ENCODE data around the gene TUT4.

The TUT4 gene

GRCh38 chr1:52530563-52531144 is 22.2 kb downstream of the TUT4 start:
- Mint-ChIP-seq H3K27ac (peak overlapping the region; percentile 90), H3K9me3 (peaks cover 7% of the 10 kb centered on the region), H3K36me3 (peaks cover 25% of the 10 kb centered on the region), H3K27me3 (no peaks in the 10 kb centered on the region), H3K4me1 (peaks cover 50% of the 10 kb centered on the region), H3K4me3 (no peak overlapping the region)
- no peak for ATAC-seq

DNA sequence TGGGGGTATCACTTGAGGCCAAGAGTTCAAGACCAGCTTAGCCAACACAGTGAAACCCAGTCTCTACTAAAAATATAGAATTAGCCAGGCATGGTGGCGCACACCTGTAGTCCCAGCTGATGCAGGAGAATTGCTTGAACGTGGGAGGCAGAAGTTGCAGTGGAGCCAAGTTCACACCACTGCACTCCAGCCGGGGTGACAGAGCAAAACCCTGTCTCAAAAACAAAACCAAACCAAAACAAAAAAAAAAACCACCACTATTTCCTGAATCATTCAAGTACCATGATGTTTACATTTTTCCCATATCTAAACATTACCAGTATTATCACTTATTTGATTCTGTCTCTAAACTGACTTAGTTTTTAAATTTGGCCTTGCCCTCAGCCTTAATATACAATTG is 29.5 kb downstream of the TUT4 start:
- Mint-ChIP-seq H3K36me3 (peaks cover 39% of the 10 kb centered on the region), H3K9me3 (no peaks in the 10 kb centered on the region), H3K27ac (no peak overlapping the region), H3K4me1 (peaks cover 18% of the 10 kb centered on the region), H3K4me3 (no peak overlapping the region), H3K27me3 (no peaks in the 10 kb centered on the region)
- ATAC-seq = no peak

- Mint-ChIP-seq H3K36me3 (peaks cover 37% of the 10 kb centered on the region), H3K4me1 (peaks cover 21% of the 10 kb centered on the region), H3K27ac (no peak overlapping the region), H3K27me3 (no peaks in the 10 kb centered on the region), H3K4me3 (no peak overlapping the region), H3K9me3 (no peaks in the 10 kb centered on the region)
- peak; percentile 39 for ATAC-seq
Observed at GRCh38 chr1:52520148-52520547, 32.7 kb downstream of the TUT4 start.

DNA sequence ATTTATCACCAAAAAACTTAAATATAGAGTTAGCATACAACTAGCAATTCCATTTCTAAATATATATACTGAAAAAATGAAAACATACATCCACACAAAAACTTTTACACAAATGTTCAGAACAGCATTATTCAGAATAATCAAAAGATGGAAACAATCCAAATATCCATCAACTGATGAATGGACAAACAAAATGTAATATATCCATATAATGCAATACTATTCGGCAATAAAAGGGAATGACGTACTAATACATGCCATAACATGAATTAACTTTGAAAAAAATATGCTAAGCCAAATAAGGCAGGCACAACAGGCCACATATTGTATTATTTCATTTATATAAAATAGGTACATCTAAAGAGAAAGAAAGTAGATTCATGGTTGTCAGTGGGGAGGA is 33.9 kb downstream of the TUT4 start:
- Mint-ChIP-seq H3K27me3 (no peaks in the 10 kb centered on the region), H3K4me1 (peaks cover 15% of the 10 kb centered on the region), H3K4me3 (no peak overlapping the region), H3K36me3 (peaks cover 37% of the 10 kb centered on the region), H3K9me3 (no peaks in the 10 kb centered on the region), H3K27ac (no peak overlapping the region)
- no peak for ATAC-seq

DNA sequence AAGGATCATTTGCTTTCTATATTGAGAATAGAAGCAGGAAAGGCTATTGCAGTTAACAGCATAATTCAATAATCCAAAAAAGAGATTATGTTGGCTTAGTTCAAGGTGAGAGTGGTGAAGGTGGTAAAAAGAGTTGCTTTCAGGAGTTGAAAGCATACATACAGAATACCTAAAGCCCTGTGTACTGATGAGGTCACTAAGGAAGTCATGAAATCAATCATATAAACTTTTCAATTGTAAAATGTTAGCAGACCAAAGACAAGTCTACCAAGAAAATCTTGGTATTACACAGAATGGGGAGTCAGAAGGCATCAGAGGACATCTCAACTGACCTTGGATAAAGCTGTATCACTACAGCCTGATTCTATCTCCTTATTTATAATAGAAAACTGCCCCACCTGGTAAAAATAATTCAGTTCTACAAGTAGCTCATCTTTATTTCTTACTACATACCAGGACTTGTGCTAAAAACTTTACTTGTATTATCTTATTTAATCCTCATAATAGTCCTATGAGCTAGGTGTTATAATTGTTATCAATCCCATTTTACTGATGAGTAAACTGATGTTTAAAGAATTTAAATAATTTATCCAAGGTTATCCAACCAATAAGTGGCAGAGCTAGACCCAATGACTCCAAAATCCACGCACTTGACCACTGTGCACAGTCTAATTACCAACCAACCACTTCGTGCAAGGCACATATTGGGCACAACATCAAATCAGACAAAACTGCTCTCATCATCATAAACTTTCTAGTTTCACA is 40.9 kb downstream of the TUT4 start:
- no peaks in the 10 kb centered on the region for H3K27me3 Mint-ChIP-seq
- H3K27ac Mint-ChIP-seq = no peak overlapping the region
- H3K4me3 Mint-ChIP-seq = no peak overlapping the region
- no peak for ATAC-seq
- peaks cover 55% of the 10 kb centered on the region for H3K36me3 Mint-ChIP-seq
- no peaks in the 10 kb centered on the region for H3K9me3 Mint-ChIP-seq
- H3K4me1 Mint-ChIP-seq = peaks cover 5% of the 10 kb centered on the region

GRCh38 chr1:52511439-52511838 is 41.5 kb downstream of the TUT4 start:
- no peak overlapping the region for H3K27ac Mint-ChIP-seq
- ATAC-seq = no peak
- peaks cover 55% of the 10 kb centered on the region for H3K36me3 Mint-ChIP-seq
- H3K9me3 Mint-ChIP-seq = no peaks in the 10 kb centered on the region
- H3K4me3 Mint-ChIP-seq = no peak overlapping the region
- no peaks in the 10 kb centered on the region for H3K27me3 Mint-ChIP-seq
- peaks cover 5% of the 10 kb centered on the region for H3K4me1 Mint-ChIP-seq

DNA sequence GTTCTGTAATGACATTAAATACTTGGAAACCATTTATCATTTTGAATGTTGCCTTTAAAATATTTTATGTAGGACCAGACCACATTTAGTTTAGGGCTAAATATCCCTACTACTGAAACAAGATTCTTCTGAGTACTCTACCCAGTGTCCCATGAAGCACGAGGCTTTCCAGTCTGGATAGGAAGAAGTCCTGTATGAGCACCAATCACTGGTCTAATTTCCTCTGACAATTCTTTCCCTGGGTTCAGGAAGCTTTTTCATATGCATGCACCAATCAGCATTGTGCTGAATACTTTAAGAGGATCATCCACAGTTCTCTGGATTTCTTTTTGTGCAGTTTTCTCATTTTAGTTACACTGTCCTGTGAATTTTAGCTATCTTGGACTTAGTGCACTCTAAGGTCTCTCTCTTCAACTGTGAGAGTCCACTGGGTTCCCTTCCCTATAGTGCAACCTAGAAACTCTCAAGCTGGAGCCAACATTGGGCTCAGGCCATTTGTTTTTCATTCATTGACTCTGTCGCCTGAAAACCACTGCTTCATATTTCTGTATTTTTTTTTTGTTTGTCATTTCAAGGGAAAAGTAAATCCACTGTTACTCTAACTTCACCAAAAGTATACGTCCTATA is 45.9 kb downstream of the TUT4 start:
- Mint-ChIP-seq H3K27ac (no peak overlapping the region), H3K36me3 (peaks cover 63% of the 10 kb centered on the region), H3K9me3 (no peaks in the 10 kb centered on the region), H3K4me1 (peaks cover 21% of the 10 kb centered on the region), H3K4me3 (no peak overlapping the region), H3K27me3 (no peaks in the 10 kb centered on the region)
- no peak for ATAC-seq

GRCh38 chr1:52506349-52506748 is 46.5 kb downstream of the TUT4 start:
- no peak for ATAC-seq
- H3K27me3 Mint-ChIP-seq = no peaks in the 10 kb centered on the region
- no peaks in the 10 kb centered on the region for H3K9me3 Mint-ChIP-seq
- no peak overlapping the region for H3K4me3 Mint-ChIP-seq
- no peak overlapping the region for H3K27ac Mint-ChIP-seq
- H3K36me3 Mint-ChIP-seq = peaks cover 64% of the 10 kb centered on the region
- peaks cover 21% of the 10 kb centered on the region for H3K4me1 Mint-ChIP-seq

- Mint-ChIP-seq H3K9me3 (no peaks in the 10 kb centered on the region), H3K27me3 (no peaks in the 10 kb centered on the region), H3K4me3 (no peak overlapping the region), H3K36me3 (peaks cover 66% of the 10 kb centered on the region), H3K27ac (no peak overlapping the region), H3K4me1 (peaks cover 21% of the 10 kb centered on the region)
- no peak for ATAC-seq
Observed at GRCh38 chr1:52504720-52505119, 48.2 kb downstream of the TUT4 start.

- Mint-ChIP-seq H3K4me3 (no peak overlapping the region), H3K27me3 (no peaks in the 10 kb centered on the region), H3K36me3 (peaks cover 62% of the 10 kb centered on the region), H3K9me3 (no peaks in the 10 kb centered on the region), H3K4me1 (peaks cover 16% of the 10 kb centered on the region), H3K27ac (peak overlapping the region; percentile 1)
- no peak for ATAC-seq
Observed at GRCh38 chr1:52503706-52504105, 49.2 kb downstream of the TUT4 start.

DNA sequence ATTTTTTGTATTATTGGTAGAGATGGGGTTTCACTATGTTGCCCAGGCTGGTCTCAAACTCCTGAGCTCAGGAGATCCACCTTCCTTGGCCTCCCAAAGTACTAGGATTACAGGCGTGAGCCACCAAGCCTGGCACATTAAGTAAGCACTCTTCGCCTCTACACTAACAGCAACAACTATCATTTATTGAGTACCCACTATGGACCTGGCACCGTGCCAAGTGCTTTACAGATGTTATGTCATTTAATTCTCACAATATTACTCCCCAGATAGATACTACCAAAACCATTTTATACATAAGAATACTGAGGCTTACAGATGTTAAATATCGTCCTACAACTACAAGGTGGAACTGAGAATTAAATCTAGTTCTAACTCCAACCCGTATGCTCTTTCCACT is 50.1 kb downstream of the TUT4 start:
- no peaks in the 10 kb centered on the region for H3K9me3 Mint-ChIP-seq
- H3K4me1 Mint-ChIP-seq = peaks cover 16% of the 10 kb centered on the region
- H3K27me3 Mint-ChIP-seq = no peaks in the 10 kb centered on the region
- no peak for ATAC-seq
- H3K36me3 Mint-ChIP-seq = peaks cover 58% of the 10 kb centered on the region
- H3K27ac Mint-ChIP-seq = no peak overlapping the region
- H3K4me3 Mint-ChIP-seq = no peak overlapping the region

DNA sequence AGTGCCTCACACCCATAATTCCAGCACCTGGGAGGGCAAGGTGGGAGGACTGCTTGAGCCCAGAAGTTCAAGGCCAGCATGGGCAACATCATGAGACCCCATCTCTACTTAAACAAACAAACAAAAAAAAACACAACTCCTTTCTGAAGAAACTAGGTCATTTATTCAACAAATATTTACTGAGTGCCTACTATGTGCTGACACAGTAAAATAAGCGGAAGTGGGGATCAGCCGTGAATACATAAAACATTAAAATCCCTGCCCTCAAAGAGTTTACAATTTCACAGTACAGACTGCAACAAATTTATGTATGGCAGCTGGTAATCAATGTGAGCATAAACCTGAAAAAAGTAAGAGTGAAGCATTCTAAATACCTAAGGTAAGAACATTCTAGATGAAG is 65.3 kb downstream of the TUT4 start:
- Mint-ChIP-seq H3K27ac (no peak overlapping the region), H3K4me1 (no peaks in the 10 kb centered on the region), H3K36me3 (peaks cover 28% of the 10 kb centered on the region), H3K4me3 (no peak overlapping the region), H3K27me3 (no peaks in the 10 kb centered on the region), H3K9me3 (no peaks in the 10 kb centered on the region)
- no peak for ATAC-seq

- Mint-ChIP-seq H3K4me3 (no peak overlapping the region), H3K36me3 (peaks cover 13% of the 10 kb centered on the region), H3K4me1 (no peaks in the 10 kb centered on the region), H3K9me3 (no peaks in the 10 kb centered on the region), H3K27ac (no peak overlapping the region), H3K27me3 (no peaks in the 10 kb centered on the region)
- no peak for ATAC-seq
Observed at GRCh38 chr1:52482326-52483004, 70.4 kb downstream of the TUT4 start.

- ATAC-seq = no peak
- Mint-ChIP-seq H3K36me3 (peaks cover 28% of the 10 kb centered on the region), H3K4me1 (no peaks in the 10 kb centered on the region), H3K9me3 (no peaks in the 10 kb centered on the region), H3K27me3 (no peaks in the 10 kb centered on the region), H3K4me3 (no peak overlapping the region), H3K27ac (no peak overlapping the region)
Observed at GRCh38 chr1:52479076-52479475, 73.8 kb downstream of the TUT4 start.

DNA sequence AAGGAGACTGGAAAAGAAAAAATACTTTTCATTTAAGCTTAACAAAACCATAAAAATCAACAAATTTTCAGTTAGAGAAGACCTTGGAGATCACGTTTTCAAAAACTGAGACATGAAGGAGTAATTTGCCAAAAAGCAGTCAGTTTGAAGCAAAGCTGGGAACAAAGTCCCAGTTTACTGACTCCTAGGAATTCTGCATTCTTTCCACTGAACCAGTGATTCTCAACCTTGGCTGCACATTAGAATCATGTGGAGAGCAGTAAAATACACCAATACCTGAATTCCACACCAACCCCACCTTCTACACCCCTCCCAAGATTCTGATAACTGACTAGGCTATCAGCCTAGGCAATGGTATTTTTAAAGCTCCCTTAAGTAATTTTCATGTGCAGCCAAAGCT is 75.0 kb downstream of the TUT4 start:
- no peak for ATAC-seq
- H3K4me3 Mint-ChIP-seq = no peak overlapping the region
- H3K27ac Mint-ChIP-seq = no peak overlapping the region
- peaks cover 28% of the 10 kb centered on the region for H3K36me3 Mint-ChIP-seq
- no peaks in the 10 kb centered on the region for H3K9me3 Mint-ChIP-seq
- H3K4me1 Mint-ChIP-seq = no peaks in the 10 kb centered on the region
- no peaks in the 10 kb centered on the region for H3K27me3 Mint-ChIP-seq

Data from stimulated activated memory B cell treated with anti-CD40 and anti-IgM and Interleukin-4, amounts not matched to agents 10 μg/mL and 1 μg/mL and 100 μg/mL, for 72 hours (primary cell).